H1 (cell line): ENCODE measurements around the gene MAD2L1BP. TPM values are rescaled to one million over a fixed set of nuclear protein-coding genes. Genes with fewer than 3 reads are reported as not detected.

Source experiments
- CTCF ChIA-PET: fragments of 300-600 bp; sonication (Branson Sonifier 250); formaldehyde crosslinking; loops from one replicate; lab custom pipeline; 2021; ENCODE audit not compliant: partially characterized antibody; lab: Charles Lee
- POLR2A ChIA-PET: fragments of 300-600 bp; sonication (Branson Sonifier 250); formaldehyde crosslinking; loops from one replicate; lab custom pipeline; 2021; ENCODE audit warnings: inconsistent platforms; ENCODE audit not compliant: partially characterized antibody; lab: Charles Lee
- DNase-seq, 2 experiments: peaks; one replicate each; pipeline versions ENCODE4 v3.0.0 to v3.0.0-alpha.2; 2010 to 2022; ENCODE audit warnings: low spot score in 2 of 2, low read depth in 1 of 2, mixed read lengths in 1 of 2
- FAIRE-seq: peaks from 2 replicates; lab custom pipeline; 2011; peaks lifted over from hg19 to GRCh38; lab: Jason Lieb, UNC
- H2AFZ ChIP-seq: 2 replicates; pipeline ENCODE4 v1.8.1; 2012; ENCODE audit warnings: low read length, inconsistent platforms
- H2AK5ac ChIP-seq: 2 replicates; pipeline ENCODE4 v1.6.1; 2013; ENCODE audit warnings: low read depth, low read length
- H2BK120ac ChIP-seq: replicated peaks from 2 replicates; pipeline ENCODE3; 2013; ENCODE audit warnings: low read depth, low read length, inconsistent platforms
- H2BK12ac ChIP-seq: 2 replicates; pipeline ENCODE4 v1.6.1; 2013; ENCODE audit warnings: low read depth, low read length
- H2BK15ac ChIP-seq: 2 replicates; pipeline ENCODE4 v1.6.1; 2013; ENCODE audit warnings: low read length
- H2BK20ac ChIP-seq: 2 replicates; pipeline ENCODE4 v1.6.1; 2013; ENCODE audit warnings: low read length
- H2BK5ac ChIP-seq: 2 replicates; pipeline ENCODE4 v1.6.1; 2013; ENCODE audit warnings: low read depth, low read length
- H3K14ac ChIP-seq: 2 replicates; pipeline ENCODE4 v1.6.1; 2013; ENCODE audit warnings: inconsistent platforms; ENCODE audit not compliant: insufficient read length
- H3K18ac ChIP-seq: 2 replicates; pipeline ENCODE4 v1.6.1; 2013; ENCODE audit warnings: low read length; ENCODE audit errors: extremely low read depth
- H3K23ac ChIP-seq: 2 replicates; pipeline ENCODE4 v1.6.1; 2013; ENCODE audit warnings: inconsistent platforms; ENCODE audit not compliant: insufficient read length
- H3K23me2 ChIP-seq: 2 replicates; pipeline ENCODE4 v1.6.1; 2013; ENCODE audit warnings: low read depth, low read length
- H3K27ac ChIP-seq: 2 replicates; pipeline ENCODE4 v1.6.1; 2011; ENCODE audit warnings: low read depth, low read length, inconsistent platforms
- H3K27me3 ChIP-seq, 4 experiments: replicated peaks in 1 of 4; 1 replicate in 1 of 4; 2 replicates in 3 of 4; pipeline versions ENCODE4 v1.6.1 to v1.8.1; 2011 to 2013; ENCODE audit warnings: low read length in 3 of 4, mild to moderate bottlenecking in 3 of 4, inconsistent platforms in 2 of 4, mixed read lengths in 2 of 4, moderate library complexity in 1 of 4; ENCODE audit not compliant: control insufficient read depth in 3 of 4, insufficient read depth in 3 of 4; ENCODE audit errors: extremely low read depth in 1 of 4
- H3K36me3 ChIP-seq, 4 experiments: 2 replicates each; pipeline versions ENCODE4 v1.6.1 to v1.8.1; 2011 to 2013; ENCODE audit warnings: mild to moderate bottlenecking in 4 of 4, low read length in 3 of 4, moderate library complexity in 2 of 4, control low read depth in 1 of 4, inconsistent platforms in 1 of 4; ENCODE audit not compliant: insufficient read depth in 4 of 4, control insufficient read depth in 2 of 4
- H3K4ac ChIP-seq: replicated peaks from 2 replicates; pipeline ENCODE3; 2013; ENCODE audit warnings: low read length, low read depth, mixed read lengths, inconsistent platforms; ENCODE audit not compliant: insufficient read length
- H3K4me1 ChIP-seq, 4 experiments: replicated peaks in 1 of 4; 1 replicate in 1 of 4; 2 replicates in 3 of 4; pipeline versions ENCODE4 v1.6.1 to v1.8.1; 2011 to 2013; ENCODE audit warnings: low read length in 3 of 4, inconsistent platforms in 2 of 4, mixed read lengths in 1 of 4; ENCODE audit not compliant: insufficient read depth in 4 of 4, control insufficient read depth in 3 of 4
- H3K4me2 ChIP-seq, 2 experiments: 2 replicates each; pipeline versions ENCODE4 v1.6.1 to v1.8.1; 2011 to 2013; ENCODE audit warnings: low read depth in 2 of 2, low read length in 2 of 2, control low read depth in 1 of 2, inconsistent platforms in 1 of 2, mild to moderate bottlenecking in 1 of 2; ENCODE audit not compliant: insufficient read depth in 1 of 2
- H3K4me3 ChIP-seq, 4 experiments: fragments of 200-600, 300-600 bp in 1 of 4; sonication (generic), shearing (Covaris generic), sonication (Bioruptor Twin) in 1 of 4; 2 replicates each; pipeline versions ENCODE4 v1.5.1 to v1.8.1; 2011 to 2016; ENCODE audit warnings: low read length in 4 of 4, low read depth in 3 of 4, control low read depth in 2 of 4, inconsistent platforms in 2 of 4, mild to moderate bottlenecking in 2 of 4, mixed read lengths in 1 of 4, moderate library complexity in 1 of 4; ENCODE audit not compliant: insufficient read depth in 2 of 4; ENCODE audit errors: extremely low read depth in 1 of 4
- H3K56ac ChIP-seq: replicated peaks from 2 replicates; pipeline ENCODE3; 2013; ENCODE audit warnings: low read depth, mild to moderate bottlenecking, mixed read lengths, low read length, inconsistent platforms; ENCODE audit not compliant: insufficient read length
- H3K79me1 ChIP-seq: 2 replicates; pipeline ENCODE4 v1.6.1; 2013; ENCODE audit warnings: low read depth, low read length, control low read depth
- H3K79me2 ChIP-seq, 2 experiments: 2 replicates each; pipeline versions ENCODE4 v1.6.1 to v1.8.1; 2012 to 2013; ENCODE audit warnings: low read length in 2 of 2, mild to moderate bottlenecking in 2 of 2, inconsistent platforms in 1 of 2; ENCODE audit not compliant: insufficient read depth in 2 of 2, control insufficient read depth in 1 of 2
- H3K9ac ChIP-seq, 4 experiments: replicated peaks in 1 of 4; 1 replicate in 1 of 4; 2 replicates in 3 of 4; pipeline versions ENCODE4 v1.6.1 to v1.8.1; 2011 to 2013; ENCODE audit warnings: low read depth in 3 of 4, low read length in 3 of 4, control low read depth in 2 of 4, mild to moderate bottlenecking in 2 of 4, moderate library complexity in 2 of 4, inconsistent platforms in 1 of 4; ENCODE audit errors: extremely low read depth in 1 of 4
- H3K9me3 ChIP-seq, 2 experiments: 2 replicates each; pipeline versions ENCODE4 v1.6.1 to v1.8.1; 2012 to 2013; ENCODE audit warnings: mild to moderate bottlenecking in 2 of 2, moderate library complexity in 2 of 2, control low read depth in 1 of 2, inconsistent platforms in 1 of 2, low read depth in 1 of 2, low read length in 1 of 2, mixed read lengths in 1 of 2; ENCODE audit not compliant: insufficient read depth in 2 of 2
- H4K20me1 ChIP-seq, 2 experiments: replicated peaks in 1 of 2; 2 replicates each; pipeline versions ENCODE3 to v1.8.1; 2011 to 2013; ENCODE audit warnings: inconsistent platforms in 2 of 2, low read length in 2 of 2, mild to moderate bottlenecking in 1 of 2; ENCODE audit not compliant: insufficient read depth in 2 of 2, control insufficient read depth in 1 of 2
- H4K5ac ChIP-seq: 2 replicates; pipeline ENCODE4 v1.6.1; 2013; ENCODE audit warnings: low read length, low read depth, mixed read lengths, inconsistent platforms; ENCODE audit not compliant: insufficient read length
- H4K8ac ChIP-seq: 2 replicates; pipeline ENCODE4 v1.8.0; 2013; ENCODE audit warnings: mild to moderate bottlenecking, moderate library complexity, low read length, inconsistent platforms; ENCODE audit not compliant: insufficient read depth; ENCODE audit errors: extremely low read depth
- H4K91ac ChIP-seq: replicated peaks from 2 replicates; pipeline ENCODE3; 2013; ENCODE audit warnings: low read length, mixed read lengths, inconsistent platforms; ENCODE audit not compliant: insufficient read length
- BACH1 ChIP-seq: IDR thresholded peaks from 2 replicates; pipeline ENCODE4 v1.6.1; 2012; ENCODE audit warnings: low read length, improper control_type of control experiment
- FOSL1 ChIP-seq: IDR thresholded peaks from 2 replicates; pipeline ENCODE4 v1.6.1; 2011; ENCODE audit warnings: mild to moderate bottlenecking, low read depth, low read length, moderate library complexity; ENCODE audit not compliant: insufficient read depth
- KDM4A ChIP-seq: IDR thresholded peaks from one replicate; pipeline ENCODE4 v1.7.1; 2012; ENCODE audit warnings: low read depth, mild to moderate bottlenecking, moderate library complexity, low read length, inconsistent platforms; ENCODE audit not compliant: severe bottlenecking
- KDM5A ChIP-seq: fragments of 200-600 bp; IDR thresholded peaks from 2 replicates; pipeline ENCODE4 v1.7.1; 2012; ENCODE audit warnings: mild to moderate bottlenecking, low read length, inconsistent platforms, mixed read lengths
- NRF1 ChIP-seq: IDR thresholded peaks from 2 replicates; pipeline ENCODE4 v1.6.1; 2011; ENCODE audit warnings: mild to moderate bottlenecking, low read depth, low read length, improper control_type of control experiment
- POU5F1 ChIP-seq: IDR thresholded peaks from 2 replicates; pipeline ENCODE4 v1.6.1; 2011; ENCODE audit warnings: low read depth, mild to moderate bottlenecking, low read length, moderate library complexity
- RNF2 ChIP-seq: fragments of 200-900, 300-1000 bp; sonication (generic); IDR thresholded peaks from 2 replicates; pipeline ENCODE4 v1.7.1; 2016; ENCODE audit warnings: borderline replicate concordance, low read depth, mild to moderate bottlenecking, antibody characterized with exemption, low read length; ENCODE audit not compliant: poor library complexity, severe bottlenecking; ENCODE audit errors: missing control alignments
- RXRA ChIP-seq: IDR thresholded peaks from 2 replicates; pipeline ENCODE4 v1.6.1; 2011; ENCODE audit warnings: low read depth, mild to moderate bottlenecking, low read length, moderate library complexity; ENCODE audit not compliant: insufficient read depth
- SAP30 ChIP-seq: fragments of 300-600 bp; sonication (generic); IDR thresholded peaks from 2 replicates; pipeline ENCODE4 v1.7.1; 2012; ENCODE audit warnings: low read length, moderate library complexity, mild to moderate bottlenecking, inconsistent platforms; ENCODE audit not compliant: insufficient read depth, insufficient replicate concordance
- SP1 ChIP-seq: IDR thresholded peaks from 2 replicates; pipeline ENCODE4 v1.6.1; 2011; ENCODE audit warnings: low read depth, low read length
- SP2 ChIP-seq: IDR thresholded peaks from 2 replicates; pipeline ENCODE4 v1.6.1; 2012; ENCODE audit warnings: mild to moderate bottlenecking, low read length, inconsistent platforms
- TAF1 ChIP-seq: IDR thresholded peaks from 2 replicates; pipeline ENCODE4 v1.6.1; 2011; ENCODE audit warnings: mild to moderate bottlenecking, low read depth, low read length
- WGBS, 2 experiments: shearing (Covaris generic) in 1 of 2; methylation state at CpG; one replicate each; pipeline versions ENCODE4 v1.1.6 to v1.1.7; 2013 to 2015; ENCODE audit warnings: low lambda C conversion rate in 2 of 2, mixed read lengths in 2 of 2, inconsistent platforms in 1 of 2, low coverage in 1 of 2, missing lambda C conversion rate in 1 of 2; ENCODE audit not compliant: insufficient replicate concordance in 2 of 2, insufficient coverage in 1 of 2, insufficient read length in 1 of 2; ENCODE audit errors: extremely low coverage in 1 of 2, missing lambda C conversion rate in 1 of 2; 5-methylcytosine and 5-hydroxymethylcytosine counted together
- polyA plus RNA-seq, 7 experiments: library from polyadenylated mRNA; depleted of rRNA in 3 of 7; stranded (reverse) in 5 of 7; unstranded in 2 of 7; fragments of >200 nt in 5 of 7; fragments of 200-250 nt in 2 of 7; gene quantifications; 1 replicate in 5 of 7; 2 replicates in 1 of 7; 4 replicates in 1 of 7; pipeline versions ENCODE4 v1.2.1 to v1.2.3, GENCODE V29; 2011 to 2013; ENCODE audit warnings: missing spikeins in 2 of 7, mixed read lengths in 2 of 7
- total RNA-seq: library from RNA; stranded (reverse); fragmentation: NEBNext Ultra II Directional; extraction: Animal tissue kit (Norgen Biotek cat#: 25700); gene quantifications from 2 replicates; pipeline ENCODE4 v1.2.1, GENCODE V29; 2021

The MAD2L1BP gene
- total and polyA plus RNA-seq, 2 of the 8 experiments (the other 6 are each of a cell fraction or from before 2014, with no cell fraction given), result 35.5 to 70.0 TPM

DNA sequence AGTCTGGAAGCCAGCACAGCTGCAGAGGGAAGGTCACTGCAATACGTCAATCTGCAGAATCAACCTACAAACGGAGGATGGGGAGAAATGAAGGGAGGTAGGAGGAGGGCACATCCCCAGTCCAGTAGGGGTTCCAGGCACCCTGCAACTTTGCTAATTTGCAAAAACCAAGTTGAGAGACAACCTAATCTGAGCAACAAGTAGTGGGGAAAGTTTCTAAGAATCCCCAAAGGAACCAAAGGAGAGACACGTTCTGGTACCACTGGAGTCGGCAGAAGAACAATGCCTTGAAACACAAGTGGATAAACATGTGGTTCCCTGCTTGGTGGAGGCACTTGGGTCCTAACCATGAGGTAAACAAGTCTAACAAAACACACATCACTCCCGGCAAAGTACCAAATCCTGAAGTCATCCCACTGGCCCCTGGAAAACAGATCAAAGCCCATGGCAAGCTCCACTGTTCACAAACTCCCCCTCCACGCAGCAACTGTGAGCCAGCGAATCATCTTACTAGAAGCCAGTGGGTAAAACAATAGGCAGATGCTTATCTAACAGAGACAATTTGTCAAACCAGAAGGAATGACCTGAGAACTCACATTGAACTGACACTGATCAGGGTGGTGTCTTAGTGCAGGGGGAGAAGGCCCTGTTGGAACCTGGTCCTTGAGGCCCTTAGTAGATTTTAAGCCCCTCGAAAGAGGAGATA lies 47.2 kb downstream of the MAD2L1BP start:
- FAIRE-seq (no peak), DNase-seq (no peak)
- H3K56ac ChIP-seq, result no peak overlapping the region
- H4K20me1 ChIP-seq, result peaks cover 7 to 28% of the 10 kb centered on the region in 2 experiments
- no peak overlapping the region for H2BK15ac ChIP-seq
- POLR2A ChIA-PET, result interaction anchor here (7.7 kb wide), 1 partner anchor 12 kb away, joined by 85 read pairs; no protein-coding TSS in a partner anchor
- H2AK5ac ChIP-seq, result no peak overlapping the region
- H3K23ac ChIP-seq, result no peak overlapping the region
- 89% methylated on average over 8 of the region's 8 CpGs; no CpG with 5 or more reads in 1 of the 2 experiments for WGBS, 2 experiments
- no peak overlapping the region for H2BK120ac ChIP-seq
- no peak overlapping the region for H2BK5ac ChIP-seq
- no peak overlapping the region for H3K4me2 ChIP-seq
- no peak overlapping the region for H4K5ac ChIP-seq
- no peak overlapping the region for H3K4ac ChIP-seq
- peaks cover 31% of the 10 kb centered on the region for H3K79me1 ChIP-seq
- H2AFZ ChIP-seq, result no peak overlapping the region
- H4K8ac ChIP-seq, result no peak overlapping the region
- H3K23me2 ChIP-seq, result peaks cover 9% of the 10 kb centered on the region
- no peak overlapping the region for H3K27ac ChIP-seq
- H3K9ac ChIP-seq, result no peak overlapping the region
- H3K4me1 ChIP-seq, result peaks cover 0 to 10% (median 3%) of the 10 kb centered on the region in 4 experiments; a peak in 5 of 7 replicates
- no peaks in the 10 kb centered on the region for H3K9me3 ChIP-seq
- H2BK20ac ChIP-seq, result no peak overlapping the region
- no peak overlapping the region for H3K14ac ChIP-seq
- H4K91ac ChIP-seq, result no peak overlapping the region
- CTCF ChIA-PET, result interaction anchor here (0.8 to 1.9 kb wide), 4 partner anchors 13 to 81 kb away, joined by 3 to 7 read pairs (median 4); no protein-coding TSS in a partner anchor
- H3K27me3 ChIP-seq, result no peaks in the 10 kb centered on the region
- no peak overlapping the region for H2BK12ac ChIP-seq
- H3K36me3 ChIP-seq, result peaks cover 12 to 27% (median 19%) of the 10 kb centered on the region in 4 experiments
- no peak overlapping the region for H3K18ac ChIP-seq
- H3K79me2 ChIP-seq, result peaks cover 12 to 67% of the 10 kb centered on the region in 2 experiments
- no peak overlapping the region for H3K4me3 ChIP-seq
- TF ChIP-seq SP2 (no peak), NRF1 (no peak), RXRA (no peak), BACH1 (no peak), SP1 (no peak), FOSL1 (no peak), POU5F1 (no peak), KDM5A (no peak), RNF2 (no peak), KDM4A (no peak), SAP30 (no peak), TAF1 (no peak)
